Right lobe of liver (tissue), 6 donors: ENCODE measurements around the gene NDUFA11. TPM values are rescaled to one million over a fixed set of nuclear protein-coding genes. Genes with fewer than 3 reads are reported as not detected.
"Not testable (repeated sequence)": the region's sequence is repeated elsewhere in the genome, so short reads cannot be mapped to it uniquely, and the experiment has no call there.

Experiments used
- ATAC-seq, 4 donors: fragments of 200-7000 bp; cut with Tn5 transposase; one replicate each; pipeline ENCODE4 v1.9.1; 2020; ENCODE audit warnings: mild to moderate bottlenecking in 4 of 4, moderate library complexity in 4 of 4
- DNase-seq, 3 donors: peaks; one replicate each; pipeline ENCODE4 v3.0.0-alpha.2; 2020
- H3K27ac ChIP-seq, 3 donors: fragments of 200-600 bp; one replicate each; pipeline ENCODE4 v1.8.0; 2022
- H3K27me3 ChIP-seq, 2 donors: fragments of 200-600 bp; one replicate each; pipeline ENCODE4 v1.8.0; 2022
- H3K36me3 ChIP-seq, 4 donors: fragments of 200-600 bp; sonication (generic) in 1 of 4; one replicate each; pipeline versions ENCODE4 v1.5.1 to v1.8.0; 2017 to 2022; ENCODE audit warnings: control low read depth in 1 of 4
- H3K4me1 ChIP-seq, 4 donors: fragments of 200-600 bp; sonication (generic) in 1 of 4; one replicate each; pipeline versions ENCODE4 v1.5.1 to v1.8.0; 2017 to 2022; ENCODE audit warnings: control low read depth in 1 of 4
- H3K4me3 ChIP-seq, 3 donors: fragments of 200-600 bp; one replicate each; pipeline ENCODE4 v1.8.0; 2022
- H3K9me3 ChIP-seq, 4 donors: fragments of 200-600 bp; sonication (generic) in 1 of 4; one replicate each; pipeline versions ENCODE4 v1.5.1 to v1.8.0; 2017 to 2022; ENCODE audit warnings: control low read depth in 1 of 4
- POLR2A ChIP-seq: fragments of 450-650 bp; IDR thresholded peaks from one replicate; pipeline ENCODE4 v1.6.1; 2017; ENCODE audit warnings: antibody characterized with exemption, mild to moderate bottlenecking
- WGBS: methylation state at CpG from one replicate; pipeline ENCODE4 v1.1.6; 2018; ENCODE audit warnings: low coverage, low lambda C conversion rate; ENCODE audit not compliant: insufficient coverage; ENCODE audit errors: missing lambda C conversion rate; 5-methylcytosine and 5-hydroxymethylcytosine counted together
- intact Hi-C, 2 donors: fragments of 100-400 bp; cut with DNase I; formaldehyde crosslinking; loops; one replicate each; pipeline versions ENCODE4 v1.11.2 to v1.14.1; 2022
- total RNA-seq, 6 experiments: library from RNA; depleted of rRNA in 2 of 6; stranded (reverse); fragments of >200 nt in 2 of 6; fragmentation: NEBNext Ultra II Directional in 3 of 6; extraction: Animal tissue kit (Norgen Biotek cat#: 25700) in 3 of 6; gene quantifications; one replicate each; pipeline versions ENCODE4 v1.1.0 to v1.2.4, GENCODE V29; 2016 to 2023
- TF ChIP-seq, protein P1 (sequence below), 4 donors: fragments of 200-600 bp in 3 of 4; fragments of 450-650 bp in 1 of 4; IDR thresholded peaks; one replicate each; pipeline versions ENCODE4 v1.5.1 to v1.8.0; 2016 to 2022; ENCODE audit warnings: antibody characterized with exemption in 4 of 4, mild to moderate bottlenecking in 2 of 4
- donor health status: DM: no; HTN: yes; CAD: no.
- donor health status: DM: no; HTN: no; CAD: no.
- donor health status: DM: no; HTN: no; CAD: no.
- donor health status: DM: no; HTN: yes; CAD: no.
- donor health status: DM: no; HTN: yes; CAD: no.

NDUFA11 gene
- total RNA-seq, 6 experiments from 2014 or later: 108 to 161 (median 157) TPM

DNA sequence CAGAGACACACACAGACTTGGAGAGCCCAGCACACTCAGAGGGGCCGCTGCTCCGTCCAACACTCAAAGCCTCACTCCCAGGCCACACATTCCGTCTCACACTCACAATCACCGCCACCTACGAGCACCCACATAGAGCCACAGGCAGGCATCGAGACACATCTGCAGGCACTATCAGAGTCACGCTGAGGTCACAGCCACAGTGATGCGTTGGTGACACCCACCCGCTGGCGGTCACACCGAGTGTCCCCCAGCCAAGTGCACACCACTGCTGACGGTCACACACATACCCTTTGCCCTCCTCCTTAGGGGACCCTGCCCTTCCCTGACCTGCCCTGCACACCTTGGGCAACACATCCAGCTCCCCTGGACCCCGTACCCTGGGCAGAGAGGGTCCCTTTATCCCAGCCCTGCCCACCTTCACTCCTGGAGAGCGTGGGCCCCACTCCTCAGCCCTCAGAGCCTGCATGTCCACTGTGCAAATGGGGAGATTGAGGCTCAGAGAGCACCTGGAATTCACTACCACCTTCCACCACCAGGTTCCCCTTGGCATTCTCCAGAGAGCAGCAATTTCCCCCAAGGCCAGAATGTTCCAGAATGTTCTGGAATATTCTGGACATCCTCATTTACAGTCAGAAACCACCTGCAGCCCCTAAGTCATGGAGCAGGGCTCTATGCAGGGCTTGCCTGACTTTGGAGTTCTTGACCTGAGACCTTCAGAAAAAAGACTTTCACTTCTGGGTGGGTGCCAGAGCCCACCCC is 38.7 kb downstream of the NDUFA11 start:
- no peak overlapping the region for H3K27ac ChIP-seq
- ATAC-seq (no peak), DNase-seq (no peak)
- WGBS: 62% methylated on average over 2 of the region's 14 CpGs
- H3K27me3 ChIP-seq: no peaks in the 10 kb centered on the region
- H3K4me1 ChIP-seq: peaks cover 0 to 5% (median 0%) of the 10 kb centered on the region in 4 donors
- H3K4me3 ChIP-seq: no peak overlapping the region
- no peaks in the 10 kb centered on the region for H3K9me3 ChIP-seq
- TF ChIP-seq POLR2A: no peak
- TF ChIP-seq, protein P1, sequence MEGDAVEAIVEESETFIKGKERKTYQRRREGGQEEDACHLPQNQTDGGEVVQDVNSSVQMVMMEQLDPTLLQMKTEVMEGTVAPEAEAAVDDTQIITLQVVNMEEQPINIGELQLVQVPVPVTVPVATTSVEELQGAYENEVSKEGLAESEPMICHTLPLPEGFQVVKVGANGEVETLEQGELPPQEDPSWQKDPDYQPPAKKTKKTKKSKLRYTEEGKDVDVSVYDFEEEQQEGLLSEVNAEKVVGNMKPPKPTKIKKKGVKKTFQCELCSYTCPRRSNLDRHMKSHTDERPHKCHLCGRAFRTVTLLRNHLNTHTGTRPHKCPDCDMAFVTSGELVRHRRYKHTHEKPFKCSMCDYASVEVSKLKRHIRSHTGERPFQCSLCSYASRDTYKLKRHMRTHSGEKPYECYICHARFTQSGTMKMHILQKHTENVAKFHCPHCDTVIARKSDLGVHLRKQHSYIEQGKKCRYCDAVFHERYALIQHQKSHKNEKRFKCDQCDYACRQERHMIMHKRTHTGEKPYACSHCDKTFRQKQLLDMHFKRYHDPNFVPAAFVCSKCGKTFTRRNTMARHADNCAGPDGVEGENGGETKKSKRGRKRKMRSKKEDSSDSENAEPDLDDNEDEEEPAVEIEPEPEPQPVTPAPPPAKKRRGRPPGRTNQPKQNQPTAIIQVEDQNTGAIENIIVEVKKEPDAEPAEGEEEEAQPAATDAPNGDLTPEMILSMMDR (IDR thresholded peaks at IDR 0.05): peak in 1 of 4 donors; percentile 22
- no peaks in the 10 kb centered on the region for H3K36me3 ChIP-seq
- intact Hi-C loops: no loop called here

DNA sequence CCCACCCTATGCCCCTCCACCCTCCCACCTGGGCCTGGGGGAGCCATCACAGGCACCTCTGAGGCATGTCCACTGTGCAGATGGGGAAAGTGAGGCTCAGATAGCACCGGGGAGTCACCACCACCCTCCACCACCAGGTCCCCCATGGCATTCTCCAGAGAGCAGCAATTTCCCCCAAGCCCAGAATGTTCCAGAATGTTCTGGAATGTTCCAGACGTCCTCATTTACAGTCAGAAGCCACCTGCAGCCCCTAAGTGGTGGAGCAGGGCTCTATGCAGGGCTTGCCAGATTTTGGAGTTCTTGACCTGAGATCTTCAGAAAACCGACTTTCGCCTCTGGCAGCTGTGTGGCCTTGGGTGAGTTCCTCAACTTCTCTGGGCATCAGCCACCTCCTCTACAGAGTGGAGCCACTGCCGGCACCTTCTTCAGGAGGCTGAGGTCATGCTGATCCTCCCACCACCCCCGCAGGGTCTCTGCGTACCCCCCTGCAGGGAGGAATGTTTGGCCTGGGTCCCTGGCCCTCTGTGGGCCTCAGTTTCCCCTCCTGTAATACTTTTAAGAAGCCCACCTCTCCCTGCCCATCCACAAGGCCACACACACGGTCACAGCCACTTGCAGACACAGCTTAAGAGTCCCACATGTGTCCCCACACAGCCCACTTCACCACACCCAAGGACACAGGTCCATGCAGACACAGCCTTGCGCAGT is 39.4 kb downstream of the NDUFA11 start:
- Histone ChIP-seq H3K27ac (no peak overlapping the region), H3K27me3 (no peaks in the 10 kb centered on the region), H3K36me3 (no peaks in the 10 kb centered on the region), H3K9me3 (no peaks in the 10 kb centered on the region), H3K4me3 (no peak overlapping the region), H3K4me1 (no peaks in the 10 kb centered on the region)
- intact Hi-C loops: no loop called here
- no peak for TF ChIP-seq POLR2A
- TF ChIP-seq, protein P1 (IDR thresholded peaks at IDR 0.05): no peak
- WGBS: 64% methylated on average over 4 of the region's 9 CpGs
- ATAC-seq (no peak), DNase-seq (no peak)

- intact Hi-C loops: no loop called here
- no peaks in the 10 kb centered on the region for H3K36me3 ChIP-seq
- H3K4me3 ChIP-seq: no peak overlapping the region
- ATAC-seq (no peak), DNase-seq (no peak)
- 51% methylated on average over 3 of the region's 11 CpGs for whole genome bisulfite sequencing
- TF ChIP-seq, protein P1 (IDR thresholded peaks at IDR 0.05): no peak
- no peak for TF ChIP-seq POLR2A
- no peaks in the 10 kb centered on the region for H3K27me3 ChIP-seq
- H3K4me1 ChIP-seq: no peaks in the 10 kb centered on the region
- H3K9me3 ChIP-seq: no peaks in the 10 kb centered on the region
- H3K27ac ChIP-seq: no peak overlapping the region
Observed at GRCh38 chr19:5863030-5863665, 40.4 kb downstream of the NDUFA11 start.

GRCh38 chr19:5857203-5858081 is 46.1 kb downstream of the NDUFA11 start:
- DNase-seq: no peak
- Histone ChIP-seq H3K27ac (no peak overlapping the region), H3K27me3 (no peaks in the 10 kb centered on the region), H3K4me3 (no peak overlapping the region), H3K9me3 (no peaks in the 10 kb centered on the region), H3K4me1 (no peaks in the 10 kb centered on the region), H3K36me3 (no peaks in the 10 kb centered on the region)
- intact Hi-C loops: no loop called here
- TF ChIP-seq POLR2A: no peak
- TF ChIP-seq, protein P1 (IDR thresholded peaks at IDR 0.05): no peak
- ATAC-seq: no peak
- 82% methylated on average over 12 of the region's 18 CpGs for WGBS

GRCh38 chr19:5855151-5855550 is 48.4 kb downstream of the NDUFA11 start:
- H3K27ac ChIP-seq, H3K27me3 ChIP-seq, ATAC-seq, H3K4me1 ChIP-seq, H3K36me3 ChIP-seq, intact Hi-C loops, H3K4me3 ChIP-seq, H3K9me3 ChIP-seq, DNase-seq: not testable (repeated sequence)
- WGBS: 90% methylated on average over 9 of the region's 9 CpGs

GRCh38 chr19:5854121-5854520 is 49.5 kb downstream of the NDUFA11 start:
- DNase-seq, H3K27ac ChIP-seq, ATAC-seq, intact Hi-C loops, H3K36me3 ChIP-seq, H3K9me3 ChIP-seq, H3K27me3 ChIP-seq, H3K4me1 ChIP-seq, H3K4me3 ChIP-seq: not testable (repeated sequence)
- WGBS: 76% methylated on average over 5 of the region's 10 CpGs
